H9 (cell line): ENCODE measurements around the gene CTIF. TPM values are rescaled to one million over a fixed set of nuclear protein-coding genes. Genes with fewer than 3 reads are reported as not detected.

Experiments
- DNase-seq: peaks from one replicate; pipeline ENCODE4 v3.0.0-alpha.2; 2017
- H2AFZ ChIP-seq: one replicate; pipeline ENCODE4 v1.6.1; 2013; ENCODE audit warnings: mild to moderate bottlenecking, low read length, control low read depth, moderate library complexity
- H2AK5ac ChIP-seq: 2 replicates; pipeline ENCODE4 v1.6.1; 2013; ENCODE audit warnings: low read length, control low read depth, mixed read lengths; ENCODE audit not compliant: insufficient read length
- H2BK120ac ChIP-seq: one replicate; pipeline ENCODE4 v1.6.1; 2013; ENCODE audit warnings: low read depth, mild to moderate bottlenecking, low read length, control low read depth, inconsistent platforms; ENCODE audit not compliant: poor library complexity, severe bottlenecking
- H2BK12ac ChIP-seq: 2 replicates; pipeline ENCODE4 v1.6.1; 2013; ENCODE audit warnings: low read length, control low read depth, mixed read lengths, low read depth; ENCODE audit not compliant: insufficient read length
- H2BK15ac ChIP-seq: 2 replicates; pipeline ENCODE4 v1.6.1; 2013; ENCODE audit warnings: low read depth, low read length, control low read depth
- H2BK20ac ChIP-seq: one replicate; pipeline ENCODE4 v1.6.1; 2013; ENCODE audit warnings: low read depth, mild to moderate bottlenecking, low read length, control low read depth, inconsistent platforms; ENCODE audit not compliant: poor library complexity, severe bottlenecking
- H2BK5ac ChIP-seq: 2 replicates; pipeline ENCODE4 v1.6.1; 2013; ENCODE audit warnings: low read length, control low read depth, mixed read lengths; ENCODE audit not compliant: insufficient read length
- H3K14ac ChIP-seq: 2 replicates; pipeline ENCODE4 v1.6.1; 2013; ENCODE audit warnings: low read length, control low read depth; ENCODE audit not compliant: insufficient read depth
- H3K18ac ChIP-seq: 2 replicates; pipeline ENCODE4 v1.6.1; 2013; ENCODE audit warnings: low read depth, mild to moderate bottlenecking, mixed read lengths, low read length, control low read depth; ENCODE audit not compliant: insufficient read length
- H3K23ac ChIP-seq: 2 replicates; pipeline ENCODE4 v1.6.1; 2013; ENCODE audit warnings: low read length, control low read depth, mixed read lengths, low read depth; ENCODE audit not compliant: insufficient read length
- H3K23me2 ChIP-seq: 2 replicates; pipeline ENCODE4 v1.6.1; 2013; ENCODE audit warnings: low read depth, mild to moderate bottlenecking, mixed read lengths, low read length, control low read depth; ENCODE audit not compliant: insufficient read length, poor library complexity, severe bottlenecking
- H3K27ac ChIP-seq: 2 replicates; pipeline ENCODE4 v1.5.1; 2013; ENCODE audit warnings: low read length, control low read depth, mixed read lengths, low read depth; ENCODE audit not compliant: insufficient read length
- H3K27me3 ChIP-seq: 2 replicates; pipeline ENCODE4 v1.6.1; 2013; ENCODE audit warnings: low read length, control low read depth, inconsistent platforms; ENCODE audit not compliant: insufficient read depth
- H3K4ac ChIP-seq: 2 replicates; pipeline ENCODE4 v1.6.1; 2013; ENCODE audit warnings: low read depth, mild to moderate bottlenecking, control low read depth, inconsistent platforms, low read length, moderate library complexity
- H3K4me1 ChIP-seq: 2 replicates; pipeline ENCODE4 v1.6.1; 2013; ENCODE audit warnings: low read length, control low read depth, inconsistent platforms; ENCODE audit not compliant: insufficient read depth
- H3K4me2 ChIP-seq: 2 replicates; pipeline ENCODE4 v1.6.1; 2013; ENCODE audit warnings: low read length, control low read depth, mixed read lengths; ENCODE audit not compliant: insufficient read length, insufficient read depth
- H3K56ac ChIP-seq: 2 replicates; pipeline ENCODE4 v1.6.1; 2013; ENCODE audit warnings: low read depth, mild to moderate bottlenecking, mixed read lengths, low read length, control low read depth; ENCODE audit not compliant: insufficient read length
- H3K79me1 ChIP-seq: 2 replicates; pipeline ENCODE4 v1.6.1; 2013; ENCODE audit warnings: low read depth, mild to moderate bottlenecking, moderate library complexity, low read length, control low read depth, inconsistent platforms; ENCODE audit not compliant: insufficient read depth, poor library complexity, severe bottlenecking
- H3K79me2 ChIP-seq: 2 replicates; pipeline ENCODE4 v1.6.1; 2013; ENCODE audit warnings: low read length, control low read depth, inconsistent platforms; ENCODE audit not compliant: insufficient read depth
- H3K9ac ChIP-seq: 2 replicates; pipeline ENCODE4 v1.6.1; 2013; ENCODE audit warnings: low read length, control low read depth, mixed read lengths; ENCODE audit not compliant: insufficient read length; ENCODE audit errors: extremely low read depth
- H3K9me3 ChIP-seq: one replicate; pipeline ENCODE4 v1.6.1; 2013; ENCODE audit warnings: low read depth, low read length, inconsistent platforms; ENCODE audit not compliant: control insufficient read depth
- H3T11ph ChIP-seq: one replicate; pipeline ENCODE4 v1.6.1; 2013; ENCODE audit warnings: mild to moderate bottlenecking, low read length, control low read depth, inconsistent platforms
- H4K20me1 ChIP-seq: one replicate; pipeline ENCODE4 v1.6.1; 2013; ENCODE audit not compliant: control insufficient read depth, insufficient read length, insufficient read depth
- H4K5ac ChIP-seq: 2 replicates; pipeline ENCODE4 v1.6.1; 2013; ENCODE audit warnings: low read depth, mild to moderate bottlenecking, mixed read lengths, low read length, control low read depth; ENCODE audit not compliant: insufficient read length
- H4K8ac ChIP-seq: replicated peaks from 2 replicates; pipeline ENCODE4 v1.6.1; 2013; ENCODE audit warnings: low read length, control low read depth, mixed read lengths, low read depth; ENCODE audit not compliant: insufficient read length
- H4K91ac ChIP-seq: 2 replicates; pipeline ENCODE4 v1.6.1; 2013; ENCODE audit warnings: low read depth, mild to moderate bottlenecking, moderate library complexity, mixed read lengths, low read length, control low read depth; ENCODE audit not compliant: insufficient read length
- H3K27ac Mint-ChIP-seq, 3 experiments: 2 replicates in 2 of 3; 3 replicates in 1 of 3; pipeline ENCODE4 v1.8.0; 2020 to 2021; ENCODE audit warnings: mixed read lengths in 3 of 3, mild to moderate bottlenecking in 1 of 3, moderate library complexity in 1 of 3
- H3K27me3 Mint-ChIP-seq: 2 replicates; pipeline ENCODE4 v1.8.0; 2021; ENCODE audit warnings: low read depth, mild to moderate bottlenecking, moderate library complexity, mixed read lengths
- H3K36me3 Mint-ChIP-seq, 3 experiments: 2 replicates in 2 of 3; 3 replicates in 1 of 3; pipeline ENCODE4 v1.8.0; 2020 to 2021; ENCODE audit warnings: low read depth in 3 of 3, mixed read lengths in 3 of 3; ENCODE audit not compliant: insufficient read depth in 1 of 3
- H3K4me1 Mint-ChIP-seq, 2 experiments: 2 replicates each; pipeline ENCODE4 v1.8.0; 2020; ENCODE audit warnings: mixed read lengths in 2 of 2
- H3K4me3 Mint-ChIP-seq, 2 experiments: 2 replicates in 1 of 2; 3 replicates in 1 of 2; pipeline ENCODE4 v1.8.0; 2020 to 2021; ENCODE audit warnings: mild to moderate bottlenecking in 2 of 2, mixed read lengths in 2 of 2, moderate library complexity in 1 of 2
- H3K9me3 Mint-ChIP-seq, 2 experiments: 2 replicates in 1 of 2; 3 replicates in 1 of 2; pipeline ENCODE4 v1.8.0; 2020; ENCODE audit warnings: mild to moderate bottlenecking in 2 of 2, mixed read lengths in 2 of 2, moderate library complexity in 1 of 2
- WGBS: extraction: QIAGEN DNeasy Blood & Tissue Kit; methylation state at CpG from one replicate; pipeline ENCODE4 v1.1.7; 2013; ENCODE audit warnings: missing lambda C conversion rate, low lambda C conversion rate, mixed read lengths; ENCODE audit not compliant: insufficient read length; ENCODE audit errors: extremely low coverage; 5-methylcytosine and 5-hydroxymethylcytosine counted together
- total RNA-seq: library from RNA; stranded (reverse); gene quantifications from 2 replicates; pipeline ENCODE4 v1.2.1, GENCODE V29; 2021
- TF ChIP-seq, protein P1 (sequence below): fragments of 200-600 bp; sonication (generic); conservative IDR thresholded peaks from 3 replicates; pipeline ENCODE4 v1.8.0; 2021; ENCODE audit warnings: antibody characterized with exemption, mild to moderate bottlenecking

CTIF gene
- total RNA-seq, 1 experiment from 2014 or later, result 15.8 TPM

DNA sequence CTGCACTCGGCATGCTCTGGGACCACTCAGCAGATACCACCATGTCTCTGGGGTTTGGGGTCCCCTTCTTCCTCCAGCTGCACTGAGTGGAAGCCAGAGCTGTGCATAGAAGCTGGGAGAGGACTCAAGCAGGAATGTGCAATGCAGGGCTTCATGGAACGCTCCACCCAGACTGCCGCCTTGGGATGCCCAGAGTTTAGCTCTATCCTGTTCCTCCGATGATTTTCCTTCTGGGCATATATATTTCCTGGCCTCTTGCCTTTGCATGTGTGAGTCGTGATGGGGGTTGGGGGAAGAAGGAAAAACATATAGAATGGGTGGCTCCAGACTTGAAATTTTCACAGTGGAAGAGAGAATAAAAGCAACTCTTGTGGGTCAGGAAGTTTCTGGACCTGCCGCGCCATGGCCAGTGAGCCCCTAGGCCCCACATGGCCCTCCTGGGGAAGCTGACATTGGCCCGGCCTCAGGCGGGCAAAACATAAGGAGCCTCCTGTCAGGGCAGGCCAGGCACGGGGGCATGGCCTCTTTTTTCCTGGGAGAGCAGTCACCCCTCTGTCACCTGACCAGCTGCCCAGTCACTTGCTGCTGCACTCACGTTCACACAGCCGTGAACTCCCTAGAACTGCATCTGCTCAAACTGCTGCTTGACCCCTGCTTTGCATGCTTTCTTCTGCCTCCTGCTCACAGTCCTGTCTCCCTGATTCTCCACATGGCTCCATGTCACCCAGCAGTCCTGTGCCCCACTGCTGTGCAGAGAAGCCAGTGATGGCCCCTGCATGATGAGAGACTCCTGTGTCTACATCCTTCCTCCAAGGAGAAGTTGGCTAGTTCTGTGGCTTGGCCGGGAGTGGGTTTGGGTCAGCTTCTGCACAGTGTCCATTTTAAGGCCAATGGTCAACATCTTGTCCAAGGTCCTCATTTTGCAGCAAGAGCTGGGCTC lies 197.8 kb downstream of the CTIF start:
- Histone ChIP-seq H3K23ac (no peak overlapping the region), H3K4me1 (peaks cover 5% of the 10 kb centered on the region; the same call in 1 of the 2 replicates), H3K56ac (no peak overlapping the region), H4K91ac (no peak overlapping the region), H4K20me1 (no peaks in the 10 kb centered on the region), H3K27ac (no peak overlapping the region), H3K4ac (no peak overlapping the region), H4K5ac (no peak overlapping the region), H3K14ac (no peak overlapping the region; the same call in 1 of the 2 replicates), H2BK20ac (no peak overlapping the region), H3K79me1 (no peaks in the 10 kb centered on the region), H3K79me2 (no peaks in the 10 kb centered on the region), H3K23me2 (no peaks in the 10 kb centered on the region), H2BK5ac (no peak overlapping the region), H3T11ph (no peak overlapping the region), H2BK15ac (no peak overlapping the region), H3K18ac (no peak overlapping the region), H4K8ac (no peak overlapping the region), H2BK120ac (no peak overlapping the region), H2AK5ac (no peak overlapping the region), H2AFZ (no peak overlapping the region), H3K9me3 (no peaks in the 10 kb centered on the region), H3K9ac (no peak overlapping the region), H3K4me2 (no peak overlapping the region), H3K27me3 (no peaks in the 10 kb centered on the region), H2BK12ac (no peak overlapping the region)
- no peaks in the 10 kb centered on the region for H3K36me3 Mint-ChIP-seq
- no peaks in the 10 kb centered on the region; the same call in 1 of the 2 replicates for H3K27me3 Mint-ChIP-seq
- no CpG with 5 or more reads among the region's 13 CpGs for WGBS
- TF ChIP-seq, protein P1, sequence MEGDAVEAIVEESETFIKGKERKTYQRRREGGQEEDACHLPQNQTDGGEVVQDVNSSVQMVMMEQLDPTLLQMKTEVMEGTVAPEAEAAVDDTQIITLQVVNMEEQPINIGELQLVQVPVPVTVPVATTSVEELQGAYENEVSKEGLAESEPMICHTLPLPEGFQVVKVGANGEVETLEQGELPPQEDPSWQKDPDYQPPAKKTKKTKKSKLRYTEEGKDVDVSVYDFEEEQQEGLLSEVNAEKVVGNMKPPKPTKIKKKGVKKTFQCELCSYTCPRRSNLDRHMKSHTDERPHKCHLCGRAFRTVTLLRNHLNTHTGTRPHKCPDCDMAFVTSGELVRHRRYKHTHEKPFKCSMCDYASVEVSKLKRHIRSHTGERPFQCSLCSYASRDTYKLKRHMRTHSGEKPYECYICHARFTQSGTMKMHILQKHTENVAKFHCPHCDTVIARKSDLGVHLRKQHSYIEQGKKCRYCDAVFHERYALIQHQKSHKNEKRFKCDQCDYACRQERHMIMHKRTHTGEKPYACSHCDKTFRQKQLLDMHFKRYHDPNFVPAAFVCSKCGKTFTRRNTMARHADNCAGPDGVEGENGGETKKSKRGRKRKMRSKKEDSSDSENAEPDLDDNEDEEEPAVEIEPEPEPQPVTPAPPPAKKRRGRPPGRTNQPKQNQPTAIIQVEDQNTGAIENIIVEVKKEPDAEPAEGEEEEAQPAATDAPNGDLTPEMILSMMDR, result no peak
- H3K4me3 Mint-ChIP-seq, result no peak overlapping the region
- H3K9me3 Mint-ChIP-seq, result no peaks in the 10 kb centered on the region
- H3K4me1 Mint-ChIP-seq, result peaks cover 14 to 17% of the 10 kb centered on the region in 2 experiments
- DNase-seq, result no peak
- H3K27ac Mint-ChIP-seq, result peak overlapping the region in 1 of 3 experiments; percentile 7; a peak in 2 of 7 replicates
